Non-pigmented ciliary epithelial cell (primary cell): Measurements from ENCODE around the gene ITSN1.
"Not testable (repeated sequence)": the region's sequence is repeated elsewhere in the genome, so short reads cannot be mapped to it uniquely, and the experiment has no call there.

Experiments used
- DNase-seq: peaks from one replicate; pipeline ENCODE4 v3.0.0-alpha.2; 2010; ENCODE audit warnings: low read depth

Gene ITSN1

DNA sequence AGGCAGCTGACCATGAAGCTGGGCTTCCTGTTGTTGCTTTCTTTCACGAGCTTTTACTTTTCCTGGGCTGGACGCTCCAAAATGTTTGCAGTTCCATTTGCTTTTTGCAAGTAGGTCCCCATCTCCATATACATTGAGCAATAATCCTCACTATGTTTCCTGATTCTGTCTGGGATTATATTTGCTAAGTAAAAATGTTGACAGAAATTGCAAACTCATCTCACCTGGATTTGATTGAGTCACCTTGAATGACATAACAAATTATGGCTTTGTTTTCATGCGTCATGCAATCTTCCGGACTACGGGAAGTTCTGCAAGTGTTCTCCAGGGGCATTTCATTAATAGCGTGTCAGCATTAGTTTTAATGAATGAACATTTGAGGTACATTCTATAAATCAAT lies 254.4 kb downstream of the ITSN1 start:
- DNase-seq, result no peak

DNA sequence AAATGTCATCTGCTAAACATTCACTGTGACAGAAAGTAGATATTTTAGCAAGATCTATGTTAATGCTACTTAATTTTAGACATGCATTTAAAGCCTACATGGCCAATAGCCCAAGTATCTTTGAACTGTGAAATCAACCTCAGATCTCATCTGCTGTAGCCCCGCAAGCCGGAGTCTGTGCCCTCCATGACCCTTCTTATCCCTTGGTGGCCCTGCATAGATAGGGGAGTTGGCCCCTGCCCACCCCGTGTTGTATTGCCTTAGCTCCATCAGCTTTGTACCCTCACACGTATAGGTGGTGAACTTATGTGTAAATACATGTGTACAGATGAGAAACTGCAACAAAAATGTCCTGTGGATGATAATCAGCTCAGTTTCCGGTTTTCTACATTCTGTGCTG lies 254.8 kb downstream of the ITSN1 start:
- no peak for DNase-seq

- no peak for DNase-seq
Observed at GRCh38 chr21:33897739-33898138, 255.4 kb downstream of the ITSN1 start.

DNA sequence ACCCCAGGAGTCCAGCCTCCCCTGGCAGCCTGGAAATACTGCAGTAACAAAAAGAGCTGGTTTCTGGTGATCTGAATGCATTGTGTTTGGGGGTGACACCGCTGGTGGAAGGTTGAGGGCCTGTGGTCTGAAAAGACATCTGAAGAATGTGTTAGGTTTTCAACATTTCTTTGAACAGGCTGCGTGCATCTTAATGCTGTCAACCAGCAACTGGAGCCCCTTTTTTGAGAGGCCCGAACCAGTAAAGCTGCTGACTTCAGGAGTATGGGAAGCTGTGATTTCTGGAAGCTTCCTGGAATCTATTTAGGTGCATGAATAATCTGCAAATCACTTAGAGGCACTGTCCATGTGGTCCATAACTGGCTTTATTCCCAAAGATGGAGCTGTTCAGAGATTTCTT lies 256.3 kb downstream of the ITSN1 start:
- peak; percentile 31 for DNase-seq

- DNase-seq, result peak; percentile 5
Observed at GRCh38 chr21:33899199-33899598, 256.9 kb downstream of the ITSN1 start.

DNA sequence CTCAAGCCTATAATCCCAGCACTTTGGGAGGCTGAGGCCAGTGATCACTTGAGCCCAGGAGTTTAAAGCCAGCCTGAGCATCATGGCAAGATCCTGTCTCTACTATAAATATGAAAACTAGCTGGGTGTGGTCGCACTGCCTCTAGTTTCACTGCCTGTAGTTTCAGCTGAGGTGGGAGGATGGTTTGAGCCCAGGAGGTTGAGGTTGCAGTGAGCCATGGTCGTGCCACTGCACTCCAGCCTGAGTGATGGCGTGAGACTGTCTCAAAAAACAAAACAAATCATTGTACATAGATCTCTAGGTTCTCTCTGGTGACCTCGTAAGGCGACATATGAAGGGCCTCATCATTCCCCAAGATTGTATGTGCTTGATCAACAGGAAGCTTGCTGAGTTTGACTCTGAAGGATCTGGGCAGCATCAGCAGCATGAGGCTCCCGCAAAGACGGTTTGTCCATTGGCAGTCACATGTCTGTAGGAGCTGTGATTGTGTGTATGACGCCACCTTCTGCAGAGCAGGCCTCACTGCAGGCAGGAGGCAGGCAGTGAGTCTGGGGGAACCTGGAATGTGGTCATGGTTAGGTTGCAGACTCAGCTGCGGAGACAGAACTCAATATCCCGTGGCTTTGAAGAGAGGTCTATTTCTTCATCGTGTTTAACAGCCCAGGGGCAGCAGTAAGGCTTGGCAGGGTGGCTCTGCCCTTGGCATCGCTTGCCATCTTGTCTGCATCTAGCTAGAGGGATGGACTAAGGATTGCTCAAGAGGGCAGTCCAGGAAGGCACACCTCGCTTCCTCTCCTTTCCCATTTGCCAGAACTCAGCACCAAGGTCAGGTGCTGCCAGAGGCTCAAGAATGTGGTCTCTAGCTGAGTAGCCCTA lies 259.3 kb downstream of the ITSN1 start:
- peak; percentile 32 for DNase-seq

- no peak for DNase-seq
Observed at GRCh38 chr21:33902349-33902748, 260.0 kb downstream of the ITSN1 start.

- no peak for DNase-seq
Observed at GRCh38 chr21:33904041-33904440, 261.7 kb downstream of the ITSN1 start.

- DNase-seq, result no peak
Observed at GRCh38 chr21:33908760-33909159, 266.5 kb downstream of the ITSN1 start.

- no peak for DNase-seq
Observed at GRCh38 chr21:33909756-33910155, 267.5 kb downstream of the ITSN1 start.

DNA sequence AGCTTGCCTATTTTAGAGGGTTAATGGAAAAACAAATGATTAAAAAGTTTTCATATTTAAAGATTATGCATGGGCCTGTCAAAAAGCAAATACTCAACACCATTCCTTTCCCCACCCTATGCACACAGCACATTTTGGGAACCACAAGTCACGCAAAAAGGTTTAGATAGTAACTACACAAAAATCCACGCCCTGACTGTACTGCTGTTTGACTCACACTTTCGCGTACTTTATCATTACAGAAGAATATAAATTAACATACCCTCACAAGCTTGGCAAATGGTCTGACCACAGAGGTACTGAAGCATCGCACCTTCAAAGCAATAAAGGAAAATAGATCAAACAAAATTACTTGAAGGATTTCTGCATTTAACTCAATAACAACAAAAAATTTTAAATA lies 271.9 kb downstream of the ITSN1 start:
- DNase-seq, result no peak

GRCh38 chr21:33915368-33916199 lies 273.3 kb downstream of the ITSN1 start, which contains the start of gene ATP5PO:
TSS of gene ATP5PO (minus strand) at chr21:33915804. CDS start at chr21:33915763, 41 bp downstream.
- peak; percentile 90 for DNase-seq

- DNase-seq, result no peak
Observed at GRCh38 chr21:33916200-33916567, 273.9 kb downstream of the ITSN1 start.

DNA sequence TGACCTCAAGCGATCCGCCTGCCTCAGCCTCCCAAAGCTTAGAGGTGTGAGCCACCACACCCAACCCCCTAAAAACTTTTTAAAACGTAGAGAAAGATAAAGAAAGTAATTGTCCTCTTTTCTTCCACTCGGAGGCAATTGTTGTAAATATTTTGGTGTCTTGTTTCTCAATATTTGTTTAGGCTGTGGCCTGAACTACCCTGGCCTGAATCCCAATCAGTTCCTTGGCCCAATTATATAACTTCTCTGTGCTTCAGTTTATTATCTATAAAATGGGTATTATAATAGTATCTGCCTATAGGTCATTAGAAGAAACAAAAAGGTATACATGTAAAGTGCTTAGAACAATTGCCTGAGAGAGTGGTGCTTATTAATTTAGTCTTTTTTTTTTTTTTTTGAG lies 275.1 kb downstream of the ITSN1 start:
- no peak for DNase-seq

GRCh38 chr21:33924079-33924765 lies 281.9 kb downstream of the ITSN1 start:
- no peak for DNase-seq

GRCh38 chr21:33924766-33925100 lies 282.4 kb downstream of the ITSN1 start:
- DNase-seq, result no peak

GRCh38 chr21:33926248-33926647 lies 283.9 kb downstream of the ITSN1 start:
- DNase-seq, result not testable (repeated sequence)

DNA sequence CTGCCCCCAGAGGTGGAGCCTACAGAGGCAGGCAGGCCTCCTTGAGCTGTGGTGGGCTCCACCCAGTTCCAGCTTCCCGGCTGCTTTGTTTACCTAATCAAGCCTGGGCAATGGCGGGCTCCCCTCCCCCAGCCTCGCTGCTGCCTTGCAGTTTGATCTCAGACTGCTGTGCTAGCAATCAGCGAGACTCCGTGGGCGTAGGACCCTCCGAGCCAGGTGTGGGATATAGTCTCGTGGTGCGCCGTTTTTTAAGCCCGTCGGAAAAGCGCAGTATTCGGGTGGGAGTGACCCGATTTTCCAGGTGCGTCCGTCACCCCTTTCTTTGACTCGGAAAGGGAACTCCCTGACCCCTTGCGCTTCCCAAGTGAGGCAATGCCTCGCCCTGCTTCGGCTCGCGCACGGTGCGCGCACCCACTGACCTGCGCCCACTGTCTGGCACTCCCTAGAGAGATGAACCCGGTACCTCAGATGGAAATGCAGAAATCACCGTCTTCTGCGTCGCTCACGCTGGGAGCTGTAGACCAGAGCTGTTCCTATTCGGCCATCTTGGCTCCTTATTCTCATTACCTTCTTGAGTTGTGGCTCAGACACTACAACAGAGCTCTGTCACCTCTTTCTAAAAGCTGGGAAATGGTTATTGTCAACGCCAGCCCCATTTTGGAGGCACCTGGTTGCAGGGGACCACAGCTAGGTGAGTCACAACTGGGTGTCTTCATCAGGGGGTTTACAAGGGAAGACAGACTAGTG lies 288.9 kb downstream of the ITSN1 start:
- not testable (repeated sequence) for DNase-seq

DNA sequence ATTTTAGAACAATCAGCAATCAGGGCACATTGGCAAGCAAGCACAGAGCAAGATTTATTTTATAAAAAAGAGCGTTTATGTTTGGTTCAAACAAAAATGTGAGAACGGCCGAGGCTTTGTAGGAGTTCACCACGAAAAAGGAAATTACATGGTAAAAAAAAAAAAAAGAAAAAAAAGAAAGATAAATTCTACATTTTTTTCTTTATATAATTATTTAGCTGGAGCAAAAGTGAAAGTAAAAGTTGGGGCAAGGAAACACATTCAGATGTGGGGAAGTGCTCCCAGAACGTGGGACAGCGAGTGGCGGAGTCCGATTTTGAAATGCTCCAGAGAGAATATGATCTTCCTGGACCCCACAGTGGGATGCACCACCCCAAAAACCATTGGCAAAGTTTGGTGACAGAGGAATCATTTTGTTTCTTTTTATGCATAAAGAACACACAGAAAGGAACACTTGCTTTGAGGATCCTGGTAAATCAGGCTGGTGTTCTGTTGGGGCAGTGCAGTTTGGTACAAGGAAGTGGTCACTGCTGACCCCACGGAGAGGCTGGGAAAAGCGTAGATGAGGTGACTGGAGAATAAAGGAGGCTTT lies 289.6 kb downstream of the ITSN1 start:
- DNase-seq, result no peak

GRCh38 chr21:33932731-33933130 lies 290.4 kb downstream of the ITSN1 start:
- DNase-seq, result no peak

- DNase-seq, result no peak
Observed at GRCh38 chr21:33936301-33937038, 294.2 kb downstream of the ITSN1 start.
